Neural crest cell (in vitro differentiated cells): Measurements from ENCODE around the gene RNF44. TPM values are rescaled to one million over a fixed set of nuclear protein-coding genes. Genes with fewer than 3 reads are reported as not detected.

Source experiments
- DNase-seq: peaks from one replicate; pipeline ENCODE4 v3.0.0; 2021; ENCODE audit warnings: low read depth, mixed read lengths, low spot score
- H3K27ac Mint-ChIP-seq: one replicate; pipeline ENCODE4 v1.8.0; 2021; ENCODE audit warnings: mild to moderate bottlenecking, mixed read lengths; ENCODE audit not compliant: unreplicated experiment
- H3K27me3 Mint-ChIP-seq: 2 replicates; pipeline ENCODE4 v1.8.0; 2021; ENCODE audit warnings: low read depth, mild to moderate bottlenecking, mixed read lengths
- H3K36me3 Mint-ChIP-seq: 2 replicates; pipeline ENCODE4 v1.8.0; 2021; ENCODE audit warnings: low read depth, mild to moderate bottlenecking, mixed read lengths
- H3K4me1 Mint-ChIP-seq: 2 replicates; pipeline ENCODE4 v1.8.0; 2021; ENCODE audit warnings: mixed read lengths
- H3K4me3 Mint-ChIP-seq: one replicate; pipeline ENCODE4 v1.8.0; 2021; ENCODE audit warnings: mild to moderate bottlenecking, mixed read lengths
- H3K9me3 Mint-ChIP-seq: 2 replicates; pipeline ENCODE4 v1.8.0; 2021; ENCODE audit warnings: mixed read lengths
- CTCF ChIP-seq: fragments of 200-600 bp; sonication (generic); conservative IDR thresholded peaks from 2 replicates; pipeline ENCODE4 v1.5.0; 2021; ENCODE audit warnings: antibody characterized with exemption, mild to moderate bottlenecking
- total RNA-seq: library from RNA; stranded (reverse); gene quantifications from 2 replicates; pipeline ENCODE4 v1.2.1, GENCODE V29; 2021

RNF44 gene
- total RNA-seq, 1 donor from 2014 or later: 93.8 TPM

DNA sequence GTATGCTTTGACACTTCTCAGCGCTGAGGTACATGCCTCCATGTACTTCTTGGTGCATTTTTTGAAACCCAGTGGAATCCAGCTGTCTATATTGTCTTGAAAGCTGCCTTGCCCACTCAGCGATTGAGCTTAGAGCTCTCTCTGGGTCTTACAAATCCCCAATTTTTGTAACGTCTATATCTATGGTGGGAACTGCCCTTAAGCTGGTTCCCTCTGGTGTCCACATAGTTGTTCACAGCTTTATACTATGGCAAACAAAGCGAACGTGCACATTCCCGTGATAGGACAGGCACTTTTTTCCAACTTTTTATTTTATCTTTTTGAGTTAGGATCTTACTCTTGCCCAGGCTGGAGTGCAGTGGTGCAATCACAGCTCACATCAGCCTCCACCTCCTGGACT, 32.8 kb upstream of the RNF44 start:
- Mint-ChIP-seq H3K9me3 (no peaks in the 10 kb centered on the region), H3K4me3 (no peak overlapping the region), H3K4me1 (peaks cover 4% of the 10 kb centered on the region), H3K27me3 (peaks cover 22% of the 10 kb centered on the region), H3K27ac (no peak overlapping the region), H3K36me3 (no peaks in the 10 kb centered on the region)
- no peak for DNase-seq
- TF ChIP-seq CTCF: no peak

DNA sequence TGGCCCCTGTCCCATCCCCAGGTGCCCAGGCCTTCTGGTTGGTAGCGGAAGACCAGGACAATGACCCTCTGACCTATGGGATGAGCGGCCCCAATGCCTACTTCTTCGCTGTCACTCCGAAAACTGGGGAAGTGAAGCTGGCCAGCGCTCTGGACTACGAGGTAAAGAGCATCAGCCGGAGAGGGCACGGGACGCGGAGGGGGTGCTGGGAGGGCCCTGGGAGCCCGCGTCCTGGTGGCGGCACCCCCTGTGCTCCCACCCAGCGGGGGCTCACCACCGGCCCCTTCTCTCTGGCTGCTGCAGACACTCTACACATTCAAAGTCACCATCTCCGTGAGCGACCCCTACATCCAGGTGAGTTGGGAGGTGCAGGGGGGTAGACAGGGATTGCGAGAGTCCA, 31.5 kb upstream of the RNF44 start:
- no peak for TF ChIP-seq CTCF
- Mint-ChIP-seq H3K4me3 (no peak overlapping the region), H3K27me3 (peaks cover 18% of the 10 kb centered on the region), H3K36me3 (no peaks in the 10 kb centered on the region), H3K4me1 (no peaks in the 10 kb centered on the region), H3K9me3 (no peaks in the 10 kb centered on the region), H3K27ac (no peak overlapping the region)
- DNase-seq: no peak

DNA sequence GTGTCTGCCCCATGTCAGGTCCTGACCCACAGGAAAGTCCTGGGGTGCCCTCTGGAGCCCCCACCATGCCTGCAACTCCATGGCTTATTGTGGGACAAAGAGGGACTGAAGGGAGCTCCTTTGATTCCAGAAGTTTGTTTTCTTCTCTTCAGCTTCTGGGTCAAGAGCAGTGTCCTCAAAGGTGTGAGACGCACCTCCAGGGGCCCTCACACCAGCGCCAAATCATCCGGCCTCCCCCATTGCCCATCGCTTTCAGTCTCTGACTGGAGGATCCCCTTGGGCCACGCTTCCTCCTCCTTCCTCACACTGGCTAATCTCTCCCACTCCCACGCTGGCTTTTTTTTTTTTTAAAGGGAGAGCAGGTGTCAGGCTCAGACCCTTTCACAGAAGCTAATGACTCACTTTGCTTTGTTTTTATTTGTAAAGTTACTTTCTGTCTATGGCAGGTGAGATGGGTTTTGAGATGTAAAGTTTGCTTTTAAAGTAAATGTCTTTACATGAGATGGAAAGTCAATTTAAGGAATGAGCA, 28.6 kb upstream of the RNF44 start:
- Mint-ChIP-seq H3K36me3 (no peaks in the 10 kb centered on the region), H3K9me3 (no peaks in the 10 kb centered on the region), H3K27me3 (peaks cover 5% of the 10 kb centered on the region), H3K27ac (no peak overlapping the region), H3K4me1 (no peaks in the 10 kb centered on the region), H3K4me3 (no peak overlapping the region)
- TF ChIP-seq CTCF: no peak
- no peak for DNase-seq

DNA sequence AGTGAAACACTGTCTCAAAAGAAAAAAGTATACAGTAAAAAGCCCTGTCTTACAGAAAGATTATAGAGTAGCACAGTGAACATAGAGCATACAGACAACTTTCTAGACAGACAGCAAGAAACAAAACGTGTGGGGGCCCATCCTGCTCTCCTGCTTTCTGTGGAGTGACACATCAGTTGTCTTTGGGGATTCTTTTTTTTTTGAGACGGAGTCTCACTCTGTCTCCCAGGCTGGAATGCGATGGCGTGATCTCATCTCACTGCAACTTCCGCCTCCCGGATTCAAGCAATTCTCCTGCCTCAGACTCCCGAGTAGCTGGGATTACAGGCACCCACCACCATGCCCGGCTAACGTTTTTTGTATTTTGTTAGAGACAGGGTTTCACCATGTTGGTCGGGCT, 26.8 kb upstream of the RNF44 start:
- Mint-ChIP-seq H3K27ac (no peak overlapping the region), H3K27me3 (peaks cover 6% of the 10 kb centered on the region), H3K4me3 (no peak overlapping the region), H3K36me3 (no peaks in the 10 kb centered on the region), H3K4me1 (no peaks in the 10 kb centered on the region), H3K9me3 (no peaks in the 10 kb centered on the region)
- TF ChIP-seq CTCF: no peak
- no peak for DNase-seq

GRCh38 chr5:176562189-176562588, 25.0 kb upstream of the RNF44 start:
- Mint-ChIP-seq H3K27me3 (peaks cover 6% of the 10 kb centered on the region), H3K4me1 (no peaks in the 10 kb centered on the region), H3K4me3 (no peak overlapping the region), H3K36me3 (no peaks in the 10 kb centered on the region), H3K9me3 (no peaks in the 10 kb centered on the region), H3K27ac (no peak overlapping the region)
- DNase-seq: no peak
- TF ChIP-seq CTCF: no peak

DNA sequence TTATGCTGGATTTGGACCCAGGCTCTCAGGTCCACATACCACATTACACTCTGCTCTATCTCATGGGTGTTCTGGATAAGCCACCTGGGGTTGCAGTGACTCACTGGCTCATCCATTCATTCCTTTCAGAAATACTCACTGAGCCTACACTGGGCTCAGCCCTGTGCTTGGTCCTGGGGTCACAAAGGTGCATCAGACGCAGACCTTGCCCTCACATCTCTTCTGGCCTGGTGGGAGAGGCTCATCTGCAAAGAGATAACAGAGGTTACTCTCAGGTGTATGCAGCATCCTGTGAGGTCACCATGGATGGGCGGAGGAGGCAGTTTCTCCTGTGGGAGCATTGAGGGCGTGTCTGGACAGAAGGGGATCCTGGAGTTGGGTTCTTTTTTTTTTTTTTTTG, 24.1 kb upstream of the RNF44 start:
- no peaks in the 10 kb centered on the region for H3K9me3 Mint-ChIP-seq

More for the DNA sequence above, 24.1 kb upstream of the RNF44 start:
- no peaks in the 10 kb centered on the region for H3K36me3 Mint-ChIP-seq
- no peak overlapping the region for H3K4me3 Mint-ChIP-seq
- no peak for TF ChIP-seq CTCF
- peaks cover 6% of the 10 kb centered on the region for H3K27me3 Mint-ChIP-seq
- H3K4me1 Mint-ChIP-seq: no peaks in the 10 kb centered on the region
- no peak overlapping the region for H3K27ac Mint-ChIP-seq
- DNase-seq: no peak
